ENCODE results near the gene LGSN.
"Not testable (repeated sequence)": the region's sequence is repeated elsewhere in the genome, so short reads cannot be mapped to it uniquely, and the experiment has no call there.

DNA sequence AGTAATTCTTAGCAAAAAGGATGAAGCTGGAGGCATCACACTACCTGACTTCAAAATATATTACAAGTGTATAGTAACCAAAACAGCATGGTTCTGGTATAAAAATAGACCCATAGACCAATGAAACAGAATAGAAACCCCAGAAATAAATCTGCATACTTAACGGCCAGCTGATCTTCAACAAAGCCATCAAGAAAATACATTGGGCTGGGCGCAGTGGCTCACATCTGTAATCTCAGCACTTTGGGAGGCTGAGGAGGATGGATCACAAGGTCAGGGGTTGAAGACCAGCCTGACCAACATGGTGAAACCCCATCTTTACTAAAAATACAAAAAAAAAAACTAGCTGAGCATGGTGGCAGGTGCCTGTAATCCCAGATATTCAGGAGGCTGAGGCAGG is 14.9 kb upstream of the LGSN start:
- TF ChIP-seq, protein P1, sequence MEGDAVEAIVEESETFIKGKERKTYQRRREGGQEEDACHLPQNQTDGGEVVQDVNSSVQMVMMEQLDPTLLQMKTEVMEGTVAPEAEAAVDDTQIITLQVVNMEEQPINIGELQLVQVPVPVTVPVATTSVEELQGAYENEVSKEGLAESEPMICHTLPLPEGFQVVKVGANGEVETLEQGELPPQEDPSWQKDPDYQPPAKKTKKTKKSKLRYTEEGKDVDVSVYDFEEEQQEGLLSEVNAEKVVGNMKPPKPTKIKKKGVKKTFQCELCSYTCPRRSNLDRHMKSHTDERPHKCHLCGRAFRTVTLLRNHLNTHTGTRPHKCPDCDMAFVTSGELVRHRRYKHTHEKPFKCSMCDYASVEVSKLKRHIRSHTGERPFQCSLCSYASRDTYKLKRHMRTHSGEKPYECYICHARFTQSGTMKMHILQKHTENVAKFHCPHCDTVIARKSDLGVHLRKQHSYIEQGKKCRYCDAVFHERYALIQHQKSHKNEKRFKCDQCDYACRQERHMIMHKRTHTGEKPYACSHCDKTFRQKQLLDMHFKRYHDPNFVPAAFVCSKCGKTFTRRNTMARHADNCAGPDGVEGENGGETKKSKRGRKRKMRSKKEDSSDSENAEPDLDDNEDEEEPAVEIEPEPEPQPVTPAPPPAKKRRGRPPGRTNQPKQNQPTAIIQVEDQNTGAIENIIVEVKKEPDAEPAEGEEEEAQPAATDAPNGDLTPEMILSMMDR (conservative IDR thresholded peaks at IDR 0.05; ENCODE audit: low read depth in 2 of 2) = not testable (repeated sequence)
- TF ChIP-seq EZH2phosphoT487 (IDR thresholded peaks at IDR 0.05; ENCODE audit: unreplicated experiment); POLR2AphosphoS5 (IDR thresholded peaks at IDR 0.05; ENCODE audit: low read depth); JUNB (IDR thresholded peaks at IDR 0.05; ENCODE audit: unreplicated experiment); EZH2 (IDR thresholded peaks at IDR 0.05; ENCODE audit: low read depth, unreplicated experiment); CREB1 (CRISPR knock-in tag; IDR thresholded peaks at IDR 0.05; ENCODE audit: low read depth): not testable (repeated sequence)
- TF ChIP-seq, protein P2, sequence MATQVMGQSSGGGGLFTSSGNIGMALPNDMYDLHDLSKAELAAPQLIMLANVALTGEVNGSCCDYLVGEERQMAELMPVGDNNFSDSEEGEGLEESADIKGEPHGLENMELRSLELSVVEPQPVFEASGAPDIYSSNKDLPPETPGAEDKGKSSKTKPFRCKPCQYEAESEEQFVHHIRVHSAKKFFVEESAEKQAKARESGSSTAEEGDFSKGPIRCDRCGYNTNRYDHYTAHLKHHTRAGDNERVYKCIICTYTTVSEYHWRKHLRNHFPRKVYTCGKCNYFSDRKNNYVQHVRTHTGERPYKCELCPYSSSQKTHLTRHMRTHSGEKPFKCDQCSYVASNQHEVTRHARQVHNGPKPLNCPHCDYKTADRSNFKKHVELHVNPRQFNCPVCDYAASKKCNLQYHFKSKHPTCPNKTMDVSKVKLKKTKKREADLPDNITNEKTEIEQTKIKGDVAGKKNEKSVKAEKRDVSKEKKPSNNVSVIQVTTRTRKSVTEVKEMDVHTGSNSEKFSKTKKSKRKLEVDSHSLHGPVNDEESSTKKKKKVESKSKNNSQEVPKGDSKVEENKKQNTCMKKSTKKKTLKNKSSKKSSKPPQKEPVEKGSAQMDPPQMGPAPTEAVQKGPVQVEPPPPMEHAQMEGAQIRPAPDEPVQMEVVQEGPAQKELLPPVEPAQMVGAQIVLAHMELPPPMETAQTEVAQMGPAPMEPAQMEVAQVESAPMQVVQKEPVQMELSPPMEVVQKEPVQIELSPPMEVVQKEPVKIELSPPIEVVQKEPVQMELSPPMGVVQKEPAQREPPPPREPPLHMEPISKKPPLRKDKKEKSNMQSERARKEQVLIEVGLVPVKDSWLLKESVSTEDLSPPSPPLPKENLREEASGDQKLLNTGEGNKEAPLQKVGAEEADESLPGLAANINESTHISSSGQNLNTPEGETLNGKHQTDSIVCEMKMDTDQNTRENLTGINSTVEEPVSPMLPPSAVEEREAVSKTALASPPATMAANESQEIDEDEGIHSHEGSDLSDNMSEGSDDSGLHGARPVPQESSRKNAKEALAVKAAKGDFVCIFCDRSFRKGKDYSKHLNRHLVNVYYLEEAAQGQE (IDR thresholded peaks at IDR 0.05; ENCODE audit: unreplicated experiment) = not testable (repeated sequence)

Measured in GM23338 (cell line).